RCC 7860 (cell line): ENCODE results near the gene GHDC.
"Not testable (repeated sequence)": the region's sequence is repeated elsewhere in the genome, so short reads cannot be mapped to it uniquely, and the experiment has no call there.

Experiments
- DNase-seq: peaks from one replicate; pipeline ENCODE4 v3.0.0-alpha.2; 2015; ENCODE audit warnings: low spot score
- FAIRE-seq: peaks from 2 replicates; lab custom pipeline; 2012; peaks lifted over from hg19 to GRCh38; lab: Jason Lieb, UNC

GHDC gene

GRCh38 chr17:42203354-42203753 is 9.1 kb upstream of the GHDC start:
- no peak for DNase-seq
- no peak for FAIRE-seq

DNA sequence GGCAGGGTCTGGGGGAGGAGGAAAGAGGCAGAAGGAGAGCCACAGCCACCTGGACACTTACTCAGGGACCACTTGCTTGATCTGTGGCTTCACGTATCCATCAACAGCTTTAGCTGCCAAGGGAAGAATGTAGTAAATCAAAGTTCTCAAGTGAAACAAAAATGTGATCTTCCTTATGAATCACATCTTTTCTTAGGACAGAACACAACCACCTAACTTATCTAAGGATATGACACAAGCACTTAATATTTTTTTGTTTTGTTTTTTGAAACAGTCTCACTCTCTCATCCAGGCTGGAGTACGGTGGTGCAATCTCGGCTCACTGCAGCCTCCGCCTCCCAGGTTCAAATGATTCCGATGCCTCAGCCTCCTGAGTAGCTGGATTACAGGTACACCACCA is 8.4 kb upstream of the GHDC start:
- DNase-seq = no peak
- no peak for FAIRE-seq

DNA sequence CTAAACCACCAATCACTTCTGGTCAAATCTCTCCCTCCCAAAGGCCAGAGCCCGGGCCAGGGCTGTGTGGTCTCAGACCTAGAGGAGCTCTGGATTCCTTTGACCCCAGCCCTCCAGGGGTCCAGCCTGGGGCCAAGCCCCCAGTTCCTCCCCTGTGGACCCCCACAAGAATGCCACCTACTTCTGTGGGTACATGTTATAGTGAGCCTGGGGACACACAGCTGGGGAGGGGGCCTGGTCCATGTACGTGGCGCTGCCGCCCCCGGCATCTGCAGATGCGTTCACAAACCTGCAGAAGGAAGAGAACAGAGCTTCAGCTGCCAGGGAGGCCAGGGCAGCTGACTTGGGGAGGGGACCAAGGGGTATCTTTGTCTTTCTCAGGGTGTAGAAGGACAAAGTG is 7.9 kb upstream of the GHDC start:
- DNase-seq (no peak), FAIRE-seq (no peak)

DNA sequence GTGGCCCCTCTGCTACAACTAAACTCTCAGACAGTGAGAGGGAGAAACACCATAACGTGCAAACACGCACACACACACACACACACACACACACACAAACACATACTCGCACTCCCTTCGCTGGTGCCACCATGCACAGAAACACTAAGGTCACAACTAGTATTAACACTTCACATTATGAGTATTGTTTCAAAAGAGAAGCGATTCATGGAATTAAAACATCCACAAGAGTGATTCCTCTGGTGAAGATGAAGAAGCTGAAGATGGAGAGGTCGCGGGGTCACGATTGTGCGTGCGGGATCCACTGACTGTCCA is 7.1 kb upstream of the GHDC start:
- FAIRE-seq (no peak), DNase-seq (no peak)

GRCh38 chr17:42200706-42201457 is 6.6 kb upstream of the GHDC start:
- DNase-seq (no peak), FAIRE-seq (no peak)

DNA sequence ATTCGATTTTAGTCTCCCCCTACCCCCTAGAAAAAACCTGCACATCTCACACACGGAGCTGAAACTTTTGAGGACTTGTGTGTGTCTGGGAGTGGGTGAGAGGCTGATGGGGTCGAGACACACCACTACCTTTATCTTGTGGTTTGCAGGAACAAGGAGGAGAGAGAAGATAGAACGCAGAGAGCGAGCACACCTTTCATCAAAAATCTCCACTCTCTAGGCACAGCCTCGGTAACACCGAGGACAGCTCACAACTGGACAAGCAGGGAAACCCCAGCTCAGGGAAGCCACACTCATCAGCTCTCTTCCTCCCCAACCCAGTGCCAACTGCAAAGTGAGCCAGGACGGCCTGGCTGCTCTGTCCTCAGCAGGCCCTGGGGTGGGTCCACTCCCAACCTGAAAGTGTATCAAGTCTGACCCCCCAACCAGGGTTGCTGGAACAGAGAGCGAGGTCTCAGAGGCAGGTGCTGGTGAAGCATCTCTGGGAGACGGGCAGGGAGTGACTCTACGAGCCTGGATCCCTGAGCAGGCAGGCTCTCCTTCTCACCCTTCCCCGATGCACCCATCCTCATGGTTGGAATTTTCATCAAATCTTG is 5.2 kb upstream of the GHDC start:
- FAIRE-seq = no peak
- DNase-seq = no peak

GRCh38 chr17:42198897-42199296 is 4.6 kb upstream of the GHDC start:
- FAIRE-seq = no peak
- no peak for DNase-seq

DNA sequence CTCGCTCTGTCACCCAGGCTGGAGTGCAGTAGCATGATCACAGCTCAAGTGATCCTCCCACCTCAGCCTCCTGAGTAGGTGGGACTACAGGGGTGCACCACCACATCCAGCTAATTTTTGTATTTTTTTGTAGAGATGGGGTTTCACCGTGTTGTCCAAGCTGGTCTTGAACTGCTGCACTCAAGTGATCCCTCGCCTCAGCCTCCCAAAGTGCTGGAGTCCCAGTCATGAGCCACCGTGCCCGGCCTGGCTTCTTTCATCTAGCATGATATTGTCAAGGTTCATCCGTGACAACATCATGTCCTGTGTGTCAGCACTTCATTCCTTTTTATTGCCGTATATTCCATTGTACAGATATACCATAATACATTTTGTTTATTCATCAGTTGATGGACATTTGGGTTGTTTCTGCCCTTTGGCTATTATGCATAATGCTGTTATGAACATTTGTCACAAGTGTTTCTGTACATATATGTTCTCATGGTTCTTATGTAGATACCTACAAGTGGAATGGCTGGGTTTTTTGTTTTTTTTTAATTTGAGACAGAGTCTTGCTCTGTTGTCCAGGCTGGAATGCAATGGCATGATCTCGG is 3.4 kb upstream of the GHDC start:
- DNase-seq (no peak), FAIRE-seq (no peak)

GRCh38 chr17:42193216-42193968 is 902 bp downstream of the GHDC start:
- no peak for FAIRE-seq
- DNase-seq = no peak

- DNase-seq = no peak
- no peak for FAIRE-seq
These were observed 1.8 kb downstream of the GHDC start for GRCh38 chr17:42192189-42193126.

GRCh38 chr17:42191275-42191608 is 3.1 kb downstream of the GHDC start:
- no peak for DNase-seq
- FAIRE-seq = no peak

DNA sequence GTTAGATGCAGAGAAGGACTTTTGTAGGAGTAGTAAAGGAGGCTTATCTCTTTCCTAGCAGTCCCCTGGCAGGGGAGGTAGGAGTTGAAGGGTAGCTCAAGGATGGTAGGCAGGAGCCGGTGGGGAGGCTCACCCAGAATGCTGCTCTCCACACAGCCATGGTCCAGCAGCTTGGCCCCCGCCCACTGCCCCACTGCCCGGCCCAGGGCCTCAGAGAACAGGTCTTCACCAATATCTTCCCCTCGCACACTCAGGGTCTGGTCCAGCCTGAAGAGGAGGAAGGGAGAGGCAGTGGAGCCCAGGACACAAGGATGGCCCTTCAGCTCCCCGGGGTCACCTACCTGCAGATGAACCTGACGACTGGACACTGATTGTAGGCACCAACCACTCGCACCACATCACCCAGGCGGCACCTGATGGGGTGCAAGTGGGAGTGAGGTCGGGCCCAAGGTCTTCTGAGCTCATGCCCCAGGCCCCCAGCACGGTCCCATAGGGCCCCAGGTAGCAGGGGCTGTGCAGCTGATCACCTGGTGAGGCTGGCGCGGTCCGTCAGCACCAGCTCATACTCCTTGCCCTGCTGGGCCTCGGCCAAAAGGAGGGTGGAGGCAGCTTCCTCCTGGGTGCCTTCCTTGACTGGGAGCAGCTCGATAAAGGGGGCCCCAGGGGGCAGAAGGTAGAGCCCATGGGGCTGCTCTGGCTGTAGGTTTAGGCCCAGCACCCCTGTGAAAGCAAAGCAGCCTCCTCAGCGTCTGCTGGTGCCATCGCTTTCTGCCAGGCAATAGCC is 3.6 kb downstream of the GHDC start:
- FAIRE-seq (no peak), DNase-seq (no peak)

DNA sequence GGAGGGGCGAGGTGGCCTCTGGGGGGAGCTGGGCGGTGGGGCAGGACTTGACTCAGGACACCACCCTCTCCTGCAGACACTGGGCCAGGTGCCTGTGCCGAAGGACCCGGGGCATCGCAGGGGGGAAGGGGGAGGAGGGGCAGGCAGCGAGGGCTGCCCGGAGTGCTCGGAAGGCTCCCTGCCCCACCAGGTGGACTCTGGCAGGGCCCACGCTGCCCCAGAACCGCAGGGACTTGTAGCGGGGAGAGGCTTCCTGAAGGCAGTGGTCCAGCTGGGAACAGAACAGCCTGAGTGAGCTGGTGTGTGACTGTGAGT is 4.7 kb downstream of the GHDC start:
- FAIRE-seq (no peak), DNase-seq (no peak)

GRCh38 chr17:42188749-42189650 is 5.3 kb downstream of the GHDC start:
- no peak for DNase-seq
- FAIRE-seq = no peak

- no peak for FAIRE-seq
These were observed 6.5 kb downstream of the GHDC start for GRCh38 chr17:42187833-42188232.

DNA sequence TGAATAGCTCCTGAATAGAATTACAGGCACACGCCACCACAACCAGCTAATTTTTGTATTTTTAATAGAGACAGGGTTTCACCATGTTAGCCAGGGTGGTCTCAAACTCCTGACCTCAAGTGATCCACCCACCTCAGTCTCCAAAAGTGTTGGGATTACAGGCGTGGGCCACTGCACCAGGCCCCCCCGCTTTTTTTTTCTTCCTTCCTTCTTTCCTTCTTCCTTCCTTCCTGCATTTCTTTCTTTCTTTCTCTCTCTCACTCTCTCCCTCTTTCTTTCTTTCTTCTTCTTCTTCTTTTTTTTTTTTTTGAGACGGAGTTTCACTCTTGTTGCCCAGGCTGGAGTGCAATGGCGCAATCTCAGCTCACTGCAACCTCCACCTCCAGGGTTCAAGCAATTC is 8.1 kb downstream of the GHDC start:
- not testable (repeated sequence) for FAIRE-seq, DNase-seq

More at GRCh38 chr17:42187833-42188232, 6.5 kb downstream of the GHDC start:
- DNase-seq = no peak

GRCh38 chr17:42185621-42185930 is 8.7 kb downstream of the GHDC start:
- no peak for DNase-seq
- no peak for FAIRE-seq

- FAIRE-seq (no peak), DNase-seq (no peak)
These were observed 9.3 kb downstream of the GHDC start, which contains the start of gene HCRT for GRCh38 chr17:42184713-42185620. TSS of gene HCRT (minus strand) at chr17:42185452. CDS start at chr17:42185365, 87 bp downstream.
